K562 (cell line): Measurements from ENCODE around the gene CCDC68. TPM values are rescaled to one million over a fixed set of nuclear protein-coding genes. Genes with fewer than 3 reads are reported as not detected.

Source experiments
- ATAC-seq: fragments of 200-7000 bp; cut with Tn5 transposase; 3 replicates; pipeline ENCODE4 v1.9.1; 2020; ENCODE audit warnings: moderate library complexity
- BruUV-seq: library from RNA; stranded (reverse); fragments of 400-500 nt; replicated peaks from 2 replicates; lab custom pipeline; 2021; lab: Mats Ljungman, UMichigan
- CTCF ChIA-PET: fragments of 300-600 bp; formaldehyde crosslinking; extraction: SDS; loops from one replicate; lab custom pipeline; 2021; ENCODE audit warnings: low intra/inter-chr PET ratio; lab: Yijun Ruan, JAX
- POLR2A ChIA-PET: fragments of 300-600, 350-650 bp; sonication (Branson Sonifier 250); formaldehyde crosslinking; extraction: SDS; loops from one replicate; lab custom pipeline; 2021; ENCODE audit warnings: antibody characterized with exemption, inconsistent platforms; lab: Yijun Ruan, JAX
- DNase-seq, 4 experiments: peaks; one replicate each; pipeline versions ENCODE4 v3.0.0 to v3.0.0-alpha.2; 2011 to 2018; ENCODE audit warnings: low spot score in 3 of 4, mixed read lengths in 3 of 4; ENCODE audit errors: extremely low read depth in 1 of 4
- FAIRE-seq: peaks from 2 replicates; lab custom pipeline; 2011; peaks lifted over from hg19 to GRCh38; lab: Jason Lieb, UNC
- H2AFZ ChIP-seq: 2 replicates; pipeline ENCODE4 v1.6.0; 2011; ENCODE audit warnings: low read depth, low read length, control low read depth, inconsistent platforms
- H3K27ac ChIP-seq: fragments of 200-600 bp; 3 replicates; pipeline ENCODE4 v1.8.0; 2011; ENCODE audit warnings: low read depth, mild to moderate bottlenecking, control low read depth, inconsistent platforms, low read length, moderate library complexity, mixed read lengths; ENCODE audit errors: extremely low read depth
- H3K27me3 ChIP-seq, 2 experiments: fragments of 300-600 bp in 1 of 2; 2 replicates in 1 of 2; 3 replicates in 1 of 2; pipeline versions ENCODE4 v1.6.0 to v1.8.0; 2011; ENCODE audit warnings: inconsistent platforms in 2 of 2, low read length in 2 of 2, mild to moderate bottlenecking in 1 of 2, mixed read lengths in 1 of 2, moderate library complexity in 1 of 2; ENCODE audit not compliant: control insufficient read depth in 2 of 2, insufficient read depth in 2 of 2
- H3K36me3 ChIP-seq: fragments of 300-600 bp; 3 replicates; pipeline ENCODE4 v1.8.0; 2011; ENCODE audit warnings: mild to moderate bottlenecking, low read length, inconsistent platforms; ENCODE audit not compliant: control insufficient read depth, insufficient read depth
- H3K4me1 ChIP-seq, 2 experiments: fragments of 200-600 bp in 1 of 2; replicated peaks in 1 of 2; 2 replicates in 1 of 2; 3 replicates in 1 of 2; pipeline versions ENCODE4 v1.5.1 to v1.8.0; 2011; ENCODE audit warnings: inconsistent platforms in 2 of 2, low read length in 2 of 2, mild to moderate bottlenecking in 1 of 2, mixed read lengths in 1 of 2, moderate library complexity in 1 of 2; ENCODE audit not compliant: control insufficient read depth in 2 of 2, insufficient read depth in 2 of 2
- H3K4me2 ChIP-seq: 2 replicates; pipeline ENCODE4 v1.6.1; 2011; ENCODE audit warnings: low read length, control low read depth, inconsistent platforms, mixed read lengths; ENCODE audit not compliant: insufficient read depth
- H3K4me3 ChIP-seq: fragments of 200-600 bp; sonication (generic), shearing (Covaris generic); 2 replicates; pipeline ENCODE4 v1.5.1; 2016; ENCODE audit warnings: control low read depth, inconsistent platforms
- H3K79me2 ChIP-seq: fragments of 200-600 bp; 3 replicates; pipeline ENCODE4 v1.8.0; 2011; ENCODE audit warnings: low read length, inconsistent platforms; ENCODE audit not compliant: control insufficient read depth, insufficient read depth
- H3K9ac ChIP-seq, 2 experiments: 2 replicates each; pipeline versions ENCODE4 v1.6.0 to v1.6.1; 2011; ENCODE audit warnings: low read depth in 2 of 2, low read length in 2 of 2, control low read depth in 1 of 2, inconsistent platforms in 1 of 2, mild to moderate bottlenecking in 1 of 2, mixed read lengths in 1 of 2; ENCODE audit not compliant: insufficient read depth in 1 of 2
- H3K9me1 ChIP-seq: one replicate; pipeline ENCODE4 v1.6.0; 2011; ENCODE audit warnings: inconsistent platforms, mild to moderate bottlenecking, low read length, moderate library complexity; ENCODE audit not compliant: control insufficient read depth, insufficient read depth
- H3K9me3 ChIP-seq: replicated peaks from 2 replicates; pipeline ENCODE4 v1.5.1; 2011; ENCODE audit warnings: low read depth, low read length, inconsistent platforms; ENCODE audit not compliant: control insufficient read depth, insufficient read depth
- H4K20me1 ChIP-seq: replicated peaks from 2 replicates; pipeline ENCODE4 v1.6.1; 2011; ENCODE audit warnings: low read length, inconsistent platforms, mixed read lengths; ENCODE audit not compliant: control insufficient read depth, insufficient read depth
- HLTF ChIP-seq: fragments of 450-650 bp; IDR thresholded peaks from 2 replicates; pipeline ENCODE4 v1.6.1; 2016
- ILF3 ChIP-seq: fragments of 450-650 bp; IDR thresholded peaks from 2 replicates; pipeline ENCODE4 v1.6.1; 2018; ENCODE audit warnings: antibody characterized with exemption, mild to moderate bottlenecking, moderate library complexity, borderline replicate concordance
- PKNOX1 ChIP-seq: fragments of 450-650 bp; IDR thresholded peaks from 2 replicates; pipeline ENCODE4 v1.6.1; 2016
- SRSF3 ChIP-seq: fragments of 200-400 bp; formaldehyde crosslinking; IDR thresholded peaks from 2 replicates; pipeline ENCODE4 v1.6.1; 2016; ENCODE audit warnings: mild to moderate bottlenecking, low read length, moderate library complexity; ENCODE audit not compliant: insufficient read depth
- TEAD2 ChIP-seq: fragments of 450-650 bp; IDR thresholded peaks from 2 replicates; pipeline ENCODE4 v1.6.1; 2016; ENCODE audit warnings: missing genetic modification characterization, control low read depth, missing compliant biosample characterization
- TEAD4 ChIP-seq, 2 experiments: sonication (generic) in 1 of 2; formaldehyde crosslinking in 1 of 2; IDR thresholded peaks; 2 replicates each; pipeline versions ENCODE4 v1.6.1 to v1.8.0; 2012 to 2022; ENCODE audit warnings: borderline replicate concordance in 1 of 2, inconsistent platforms in 1 of 2, low read length in 1 of 2, mild to moderate bottlenecking in 1 of 2, missing genetic modification reagents in 1 of 2
- ZC3H11A ChIP-seq: IDR thresholded peaks from 2 replicates; pipeline ENCODE4 v1.6.1; 2012; ENCODE audit warnings: low read depth, low read length, improper control_type of control experiment
- ZNF75A ChIP-seq: fragments of 450-650 bp; formaldehyde crosslinking; IDR thresholded peaks from 2 replicates; pipeline ENCODE4 v1.4.0; 2020; ENCODE audit warnings: mild to moderate bottlenecking
- WGBS: fragments of 100-300 bp; shearing (Covaris generic); methylation state at CpG from one replicate; pipeline ENCODE4 v1.1.6; 2016; ENCODE audit warnings: low coverage, mixed read lengths; ENCODE audit not compliant: insufficient coverage; ENCODE audit errors: missing lambda C conversion rate; 5-methylcytosine and 5-hydroxymethylcytosine counted together
- in situ Hi-C: fragments of 300-500 bp; cut with MboI; formaldehyde crosslinking; loops from 4 replicates; pipeline ENCODE4 v1.15.0; 2018; ENCODE audit warnings: inconsistent platforms, mixed read lengths
- intact Hi-C: fragments of 100-400 bp; cut with micrococcal nuclease; formaldehyde crosslinking; loops from 2 replicates; pipeline ENCODE4 v1.14.2; 2022
- polyA plus RNA-seq, 8 experiments: library from polyadenylated mRNA; depleted of rRNA in 4 of 8; stranded (reverse) in 5 of 8; unstranded in 3 of 8; fragments of >200 nt; fragmentation: Nextera tagmentation in 2 of 8; fragmentation: Illumina TruSeq in 1 of 8; extraction: Ambion mirVana in 2 of 8; extraction: Trizol in 1 of 8; gene quantifications; 2 replicates each; pipeline versions ENCODE4 v1.2.1 to v1.2.3, GENCODE V29; 2011 to 2014; ENCODE audit warnings: inconsistent platforms in 1 of 8, missing spikeins in 1 of 8
- total RNA-seq, 7 experiments: library from RNA; depleted of rRNA in 6 of 7; stranded (reverse); fragments of >200 nt in 6 of 7; fragmentation: Illumina TruSeq in 2 of 7; extraction: Trizol in 2 of 7; gene quantifications; 2 replicates each; pipeline versions ENCODE4 v1.2.1 to v1.2.3, GENCODE V29; 2011 to 2021; ENCODE audit warnings: low replicate concordance in 1 of 7
- TF ChIP-seq, protein P1 (sequence below): fragments of 250-450 bp; sonication (Bioruptor Pico); IDR thresholded peaks from 2 replicates; pipeline ENCODE4 v1.4.0; 2020; ENCODE audit warnings: borderline replicate concordance
- TF ChIP-seq, protein P2 (sequence below), 2 experiments: fragments of 450-650 bp in 1 of 2; sonication (generic) in 1 of 2; formaldehyde crosslinking; conservative IDR thresholded peaks; 2 replicates each; pipeline versions ENCODE4 v1.4.0 to v1.8.1; 2020 to 2022; ENCODE audit warnings: mild to moderate bottlenecking in 1 of 2, missing genetic modification reagents in 1 of 2

The CCDC68 gene
- total and polyA plus RNA-seq, 9 of the 15 experiments (the other 6 are each of a cell fraction or from before 2014, with no cell fraction given): 0.28 to 4.5 (median 1.4) TPM

DNA sequence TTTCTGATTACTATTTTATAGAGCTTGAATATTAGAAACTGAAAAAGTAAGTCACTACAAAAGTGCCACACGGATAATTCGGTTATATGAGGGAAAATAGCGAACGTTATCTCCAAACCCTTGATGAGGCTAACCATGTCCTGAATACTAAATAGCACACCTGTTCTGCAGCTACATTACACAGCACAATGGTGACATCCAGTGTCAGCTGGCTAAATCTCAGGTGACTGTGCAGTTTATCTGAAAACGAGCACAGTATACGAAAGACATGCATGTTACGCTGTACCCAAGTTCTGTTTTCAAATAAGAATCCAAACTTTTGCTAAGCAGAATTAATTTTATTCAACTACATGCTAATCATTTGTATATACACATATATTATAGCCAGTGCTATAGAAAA is 9.0 kb downstream of the CCDC68 start (continued):
- TF ChIP-seq, protein P1, sequence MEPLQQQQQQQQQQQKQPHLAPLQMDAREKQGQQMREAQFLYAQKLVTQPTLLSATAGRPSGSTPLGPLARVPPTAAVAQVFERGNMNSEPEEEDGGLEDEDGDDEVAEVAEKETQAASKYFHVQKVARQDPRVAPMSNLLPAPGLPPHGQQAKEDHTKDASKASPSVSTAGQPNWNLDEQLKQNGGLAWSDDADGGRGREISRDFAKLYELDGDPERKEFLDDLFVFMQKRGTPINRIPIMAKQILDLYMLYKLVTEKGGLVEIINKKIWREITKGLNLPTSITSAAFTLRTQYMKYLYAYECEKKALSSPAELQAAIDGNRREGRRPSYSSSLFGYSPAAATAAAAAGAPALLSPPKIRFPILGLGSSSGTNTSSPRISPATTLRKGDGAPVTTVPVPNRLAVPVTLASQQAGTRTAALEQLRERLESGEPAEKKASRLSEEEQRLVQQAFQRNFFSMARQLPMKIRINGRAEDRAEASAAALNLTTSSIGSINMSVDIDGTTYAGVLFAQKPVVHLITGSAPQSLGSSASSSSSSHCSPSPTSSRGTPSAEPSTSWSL (CRISPR knock-in tag): no peak
- TF ChIP-seq ZNF75A (CRISPR knock-in tag) (no peak), PKNOX1 (no peak), TEAD2 (tag) (no peak)
- TF ChIP-seq, protein P2, sequence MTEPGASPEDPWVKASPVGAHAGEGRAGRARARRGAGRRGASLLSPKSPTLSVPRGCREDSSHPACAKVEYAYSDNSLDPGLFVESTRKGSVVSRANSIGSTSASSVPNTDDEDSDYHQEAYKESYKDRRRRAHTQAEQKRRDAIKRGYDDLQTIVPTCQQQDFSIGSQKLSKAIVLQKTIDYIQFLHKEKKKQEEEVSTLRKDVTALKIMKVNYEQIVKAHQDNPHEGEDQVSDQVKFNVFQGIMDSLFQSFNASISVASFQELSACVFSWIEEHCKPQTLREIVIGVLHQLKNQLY (CRISPR knock-in tag; conservative IDR thresholded peaks at IDR 0.05): no peak
- TF ChIP-seq, all 486 proteins: peak for 6

DNA sequence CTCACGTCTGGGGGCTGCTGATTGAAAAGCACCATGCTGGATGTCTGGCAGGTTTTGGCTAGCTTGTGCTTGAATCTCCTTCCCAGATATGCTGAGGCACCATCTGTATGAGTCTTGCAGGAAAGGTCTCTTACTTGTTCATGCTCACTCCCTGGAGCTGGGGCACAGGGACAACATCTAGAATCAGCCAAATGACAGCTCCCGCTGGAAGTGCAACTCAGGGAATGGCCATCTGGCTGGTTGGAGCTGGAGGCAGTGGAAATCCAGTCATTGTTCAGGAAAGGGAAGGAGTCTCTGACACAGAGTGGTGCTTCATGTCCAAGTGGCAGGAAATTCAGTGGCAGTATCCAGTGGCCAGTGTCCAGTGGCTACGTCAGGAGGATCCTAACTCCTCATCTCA is 9.7 kb downstream of the CCDC68 start:
- FAIRE-seq: no peak
- no peak for TF ChIP-seq ILF3
- TF ChIP-seq ZC3H11A: no peak
- TF ChIP-seq SRSF3: no peak
- TF ChIP-seq TEAD4 (IDR thresholded peaks at IDR 0.05; ENCODE audit: low read length): no peak
- no peak for TF ChIP-seq TEAD4 (CRISPR knock-in tag; IDR thresholded peaks at IDR 0.05; ENCODE audit: borderline replicate concordance)
- no peak for TF ChIP-seq HLTF
- TF ChIP-seq, all 486 proteins: peak for 0
- H3K9me1 ChIP-seq: no peaks in the 10 kb centered on the region
- no peaks in the 10 kb centered on the region for H3K36me3 ChIP-seq
- ATAC-seq (no peak), DNase-seq (no peak)
- WGBS: 70% methylated on average over 3 of the region's 3 CpGs
- no peak overlapping the region for H2AFZ ChIP-seq
- no peaks in the 10 kb centered on the region for H4K20me1 ChIP-seq
- H3K4me1 ChIP-seq: peaks cover 0 to 11% of the 10 kb centered on the region in 2 experiments; a peak in 2 of 5 replicates
- no TSS peak for BruUV-seq
- no peaks in the 10 kb centered on the region for H3K27me3 ChIP-seq
- in situ Hi-C loops: no loop called here
- H3K9me3 ChIP-seq: no peaks in the 10 kb centered on the region
- no peaks in the 10 kb centered on the region for H3K79me2 ChIP-seq
- no peak overlapping the region for H3K4me3 ChIP-seq
- H3K4me2 ChIP-seq: no peak overlapping the region
- no peak overlapping the region for H3K9ac ChIP-seq
- POLR2A ChIA-PET: no interaction called here
- intact Hi-C loops: no loop called here
- CTCF ChIA-PET: no interaction called here
- H3K27ac ChIP-seq: no peak overlapping the region
